Measurements from ENCODE around the gene MVD. TPM values are rescaled to one million over a fixed set of nuclear protein-coding genes. Genes with fewer than 3 reads are reported as not detected.

MVD gene
- total and polyA plus RNA-seq, 2 of the 13 experiments (the other 11 are each of a cell fraction or from before 2014, with no cell fraction given): 28.1 to 187 TPM

DNA sequence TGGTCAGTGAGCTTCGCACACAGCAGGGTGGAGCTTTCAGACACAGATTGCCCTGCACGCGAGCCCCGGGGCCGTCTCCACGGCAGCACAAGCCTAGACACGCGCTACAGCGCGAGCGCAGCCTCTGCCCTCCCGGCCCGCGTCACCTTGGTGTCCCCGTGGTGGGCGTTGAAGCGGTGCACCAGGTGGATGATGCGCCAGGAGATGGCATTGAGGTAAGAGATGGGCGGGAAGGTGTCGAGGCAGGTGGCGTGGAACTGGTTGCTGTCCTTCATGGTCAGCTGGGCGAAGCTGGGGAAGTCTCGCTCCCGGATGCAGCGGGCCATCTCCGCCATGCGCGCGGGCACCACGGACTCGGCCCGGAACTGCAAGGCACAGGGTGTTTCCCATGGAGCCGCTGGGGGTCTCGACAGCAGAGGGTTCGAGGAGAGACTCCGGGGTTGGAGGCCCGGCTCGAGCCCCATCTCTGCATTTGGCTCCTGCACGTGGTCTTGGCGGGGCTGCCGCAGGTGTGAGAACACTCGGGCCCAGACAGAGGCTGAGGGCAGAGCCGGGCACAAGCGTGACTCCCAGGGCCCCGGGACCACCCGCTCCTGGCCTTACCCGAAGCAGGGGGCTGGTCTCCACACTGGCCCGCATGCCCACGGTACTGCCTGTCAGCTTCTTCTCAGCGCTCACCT lies 7.7 kb downstream of the MVD start (continued):
- 0 out of 2 replicates have a peak, but pooled peaks have one; percentile 12 for TF ChIP-seq GABPB1 (CRISPR knock-in tag; IDR thresholded peaks at IDR 0.05)
- no peak for TF ChIP-seq KLF15 (CRISPR knock-in tag; IDR thresholded peaks at IDR 0.05; ENCODE audit: borderline replicate concordance)
- TF ChIP-seq SAFB2 (CRISPR knock-in tag; IDR thresholded peaks at IDR 0.05; ENCODE audit: borderline replicate concordance, low read depth): peak; percentile 52; the same call in 1 of the 2 replicates
- 0 out of 2 replicates have a peak, but pooled peaks have one; percentile 35 for TF ChIP-seq ZNF776 (CRISPR knock-in tag; IDR thresholded peaks at IDR 0.05)
- peak; percentile 59; the same call in 1 of the 2 replicates for TF ChIP-seq TOPORS (CRISPR knock-in tag; IDR thresholded peaks at IDR 0.05)

- in situ Hi-C loops (cut with HindIII; ENCODE audit: extremely low pct_ligation_motif_present, low pct_unique_long_range_greater_than_20kb): no loop called here
- ATAC-seq: no peak
Measured at GRCh38 chr16:88654363-88655052, 8.4 kb downstream of the MVD start.

More at GRCh38 chr16:88654363-88655052, 8.4 kb downstream of the MVD start:
- Histone ChIP-seq H3K4me1 (ENCODE audit: insufficient read depth, low read length) (peaks cover 22% of the 10 kb centered on the region), H3K9ac (ENCODE audit: insufficient read depth, low read depth, low read length) (no peak overlapping the region), H3K27me3 (ENCODE audit: control insufficient read depth in 1 of 2, insufficient read depth in 2 of 2, low read length in 2 of 2) (no peaks in the 10 kb centered on the region), H3K9me3 (ENCODE audit: low read length) (no peaks in the 10 kb centered on the region), H4K20me1 (ENCODE audit: insufficient read depth, low read length) (peaks cover 24% of the 10 kb centered on the region), H3K4me2 (ENCODE audit: low read depth, low read length) (no peak overlapping the region), H3K27ac (ENCODE audit: extremely low read length, insufficient read depth, low read length) (no peak overlapping the region), H3K79me2 (ENCODE audit: insufficient read depth, low read length) (peaks cover 38% of the 10 kb centered on the region), H3K36me3 (replicated peaks in 1 of 2; ENCODE audit: control insufficient read depth in 1 of 2, insufficient read depth in 2 of 2, low read length in 2 of 2) (peaks cover 13 to 52% of the 10 kb centered on the region in 2 experiments), H3K4me3 (replicated peaks in 1 of 3; ENCODE audit: insufficient read depth in 1 of 3, low read depth in 2 of 3, low read length in 3 of 3) (no peak overlapping the region), H2AFZ (ENCODE audit: low read length) (no peak overlapping the region)
- no TSS peak for BruUV-seq (replicated peaks)
- 0 out of 2 replicates have a peak, but pooled peaks have one; percentile 41 for TF ChIP-seq SP4 (CRISPR knock-in tag; IDR thresholded peaks at IDR 0.05)
- no peak for TF ChIP-seq ZNF772 (CRISPR knock-in tag; IDR thresholded peaks at IDR 0.05)
- TF ChIP-seq THAP11 (CRISPR knock-in tag; IDR thresholded peaks at IDR 0.05): no peak
- TF ChIP-seq ZNF557 (CRISPR knock-in tag; IDR thresholded peaks at IDR 0.05): no peak
- 0 out of 2 replicates have a peak, but pooled peaks have one; percentile 7 for TF ChIP-seq TOPORS (CRISPR knock-in tag; IDR thresholded peaks at IDR 0.05)
- peak; percentile 10 for TF ChIP-seq AGO2 (optimal IDR thresholded peaks at IDR 0.05; ENCODE audit: low read depth, low read length)
- peak; percentile 51; the same call in 1 of the 2 replicates for TF ChIP-seq MTERF4 (CRISPR knock-in tag; IDR thresholded peaks at IDR 0.05)
- TF ChIP-seq, protein P1, sequence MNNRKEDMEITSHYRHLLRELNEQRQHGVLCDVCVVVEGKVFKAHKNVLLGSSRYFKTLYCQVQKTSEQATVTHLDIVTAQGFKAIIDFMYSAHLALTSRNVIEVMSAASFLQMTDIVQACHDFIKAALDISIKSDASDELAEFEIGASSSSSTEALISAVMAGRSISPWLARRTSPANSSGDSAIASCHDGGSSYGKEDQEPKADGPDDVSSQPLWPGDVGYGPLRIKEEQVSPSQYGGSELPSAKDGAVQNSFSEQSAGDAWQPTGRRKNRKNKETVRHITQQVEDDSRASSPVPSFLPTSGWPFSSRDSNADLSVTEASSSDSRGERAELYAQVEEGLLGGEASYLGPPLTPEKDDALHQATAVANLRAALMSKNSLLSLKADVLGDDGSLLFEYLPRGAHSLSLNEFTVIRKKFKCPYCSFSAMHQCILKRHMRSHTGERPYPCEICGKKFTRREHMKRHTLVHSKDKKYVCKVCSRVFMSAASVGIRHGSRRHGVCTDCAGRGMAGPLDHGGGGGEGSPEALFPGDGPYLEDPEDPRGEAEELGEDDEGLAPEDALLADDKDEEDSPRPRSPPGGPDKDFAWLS (CRISPR knock-in tag; IDR thresholded peaks at IDR 0.05; ENCODE audit: borderline replicate concordance): no peak
- TF ChIP-seq, protein P2, sequence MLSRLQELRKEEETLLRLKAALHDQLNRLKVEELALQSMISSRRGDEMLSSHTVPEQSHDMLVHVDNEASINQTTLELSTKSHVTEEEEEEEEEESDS (CRISPR knock-in tag; IDR thresholded peaks at IDR 0.05; ENCODE audit: borderline replicate concordance): no peak
- ChIA-PET CTCF (ENCODE audit: low intra/inter-chr PET ratio, low total read pairs) (no interaction called here), POLR2A (interaction anchor here (1.1 kb wide), 1 partner anchor 8 kb away, joined by 3 read pairs; the partner anchor contains the start of gene MVD)
- intact Hi-C loops (cut with micrococcal nuclease; ENCODE audit: unreplicated experiment): loop anchor here (5.0 kb wide), 1 partner anchor 57 kb away; no protein-coding TSS in a partner anchor
- 93% methylated on average over 26 of the region's 28 CpGs for WGBS (ENCODE audit: low lambda C conversion rate)
- DNase-seq (ENCODE audit: low spot score): no peak
- FAIRE-seq: no peak

Measured in HepG2 (cell line).